Mesenteric fat pad (tissue), 1 donor: ENCODE measurements around the gene TAS2R50. TPM values are rescaled to one million over a fixed set of nuclear protein-coding genes. Genes with fewer than 3 reads are reported as not detected.
"Not testable (repeated sequence)": the region's sequence is repeated elsewhere in the genome, so short reads cannot be mapped to it uniquely, and the experiment has no call there.

Experiments used
- DNase-seq: peaks from one replicate; pipeline ENCODE4 v3.0.0-alpha.2; 2020; ENCODE audit warnings: low spot score
- long read RNA-seq: library from polyadenylated mRNA; unstranded; transcript quantifications from one replicate; pipeline ENCODE4 v2.0.0, GENCODE V29; 2020
- total RNA-seq: library from RNA; stranded (reverse); fragmentation: NEBNext Ultra II Directional; extraction: Animal tissue kit (Norgen Biotek cat#: 25700); gene quantifications from one replicate; pipeline ENCODE4 v1.2.1, GENCODE V29; 2021
- donor health status: DM: yes; HTN: yes; CAD: no.

Gene TAS2R50
- total RNA-seq = 2.0 TPM
- long read RNA-seq = 0 reads

GRCh38 chr12:10986812-10987211 lies at the start of gene TAS2R50:
Gene TAS2R50, minus strand, starts transcription at chr12:10986912. Its CDS starts 52 bp downstream, at chr12:10986860.
- no peak for DNase-seq

DNA sequence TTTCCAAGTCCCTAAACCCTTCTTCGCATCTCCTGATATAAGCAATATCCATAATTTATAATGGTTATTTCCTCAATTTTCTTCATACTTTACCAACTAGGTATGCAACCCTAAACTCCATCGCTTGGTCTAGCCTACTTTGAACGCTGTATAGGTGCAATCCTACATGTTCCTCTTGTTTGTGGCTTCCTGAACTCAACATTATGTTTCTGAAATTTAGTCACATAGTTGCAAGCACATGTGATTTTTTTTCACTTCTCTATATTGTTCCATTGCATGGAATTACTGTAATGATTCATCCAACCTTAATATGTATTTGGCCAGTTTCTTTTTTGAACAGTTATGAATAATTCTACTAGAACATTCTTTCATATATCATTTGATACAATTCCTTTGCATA lies 47.2 kb upstream of the TAS2R50 start:
- DNase-seq = not testable (repeated sequence)

DNA sequence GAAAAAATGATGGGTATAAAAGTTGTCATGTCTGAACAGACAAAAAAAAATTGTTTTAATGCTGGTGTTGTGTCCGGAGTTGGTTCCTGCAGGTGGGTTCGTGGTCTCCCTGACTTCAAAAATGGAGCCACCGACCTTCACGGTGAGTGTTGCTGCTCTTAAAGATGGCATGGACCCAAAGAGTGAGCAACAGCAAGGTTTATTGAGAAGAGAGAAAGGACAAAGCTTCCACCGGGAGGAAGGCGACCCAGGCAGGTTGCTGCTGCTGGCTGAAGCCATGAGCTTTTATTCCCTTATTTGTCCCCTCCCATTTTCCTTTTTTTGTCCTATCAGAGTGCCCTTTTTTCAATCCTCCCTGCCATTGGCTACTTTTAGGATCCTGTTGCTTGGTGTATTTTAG lies 44.6 kb upstream of the TAS2R50 start, which contains the start of gene TAS2R31:
TAS2R31 (minus strand) TSS at position 101 of the 400 bp plus-strand sequence; CDS start at position 29, 72 bp downstream.
- no peak for DNase-seq

DNA sequence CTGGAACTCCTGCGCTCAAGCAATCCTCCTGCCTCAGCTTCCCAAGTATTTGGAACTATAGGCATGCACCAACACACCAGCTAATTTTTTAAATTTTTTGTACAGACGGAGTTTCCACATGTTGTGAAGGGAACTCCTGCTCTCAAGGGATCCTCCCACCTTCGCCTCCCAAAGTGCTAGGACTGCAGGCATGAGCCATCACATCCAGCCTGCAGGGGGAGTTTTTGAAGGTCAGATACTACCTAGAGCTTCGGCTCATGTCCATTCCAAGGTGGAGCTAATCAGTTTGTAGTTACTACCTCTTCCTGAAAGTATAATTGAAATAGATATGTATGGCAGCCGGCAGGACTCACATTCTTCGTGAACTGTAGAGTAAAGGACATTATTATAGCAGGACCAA lies 39.4 kb upstream of the TAS2R50 start:
- DNase-seq = no peak

GRCh38 chr12:11023387-11023786 lies 36.7 kb upstream of the TAS2R50 start:
- DNase-seq = no peak

- no peak for DNase-seq
Observed at GRCh38 chr12:11022520-11022919, 35.8 kb upstream of the TAS2R50 start, which contains the start of gene TAS2R19. Gene TAS2R19, minus strand, starts transcription at chr12:11022620. Its CDS starts 49 bp downstream, at chr12:11022571.

DNA sequence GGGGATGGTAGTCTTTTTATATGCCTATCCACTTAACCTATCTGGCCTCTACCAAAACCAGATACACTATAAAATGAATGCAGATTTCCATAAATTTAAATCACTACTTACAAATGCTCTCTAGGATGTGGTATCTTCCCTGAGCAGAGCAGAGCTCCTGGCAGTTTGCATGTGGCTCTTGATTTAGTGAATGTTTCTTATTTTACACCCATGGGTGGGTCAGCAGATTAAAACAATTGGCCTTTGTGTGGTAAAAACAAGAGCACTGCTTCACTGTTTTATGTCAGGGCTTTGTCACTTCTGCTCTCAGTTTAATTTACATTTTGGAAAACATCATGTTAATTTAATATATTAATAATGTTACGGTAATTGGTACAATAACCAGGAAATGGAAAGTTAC lies 30.2 kb upstream of the TAS2R50 start:
- DNase-seq = no peak

DNA sequence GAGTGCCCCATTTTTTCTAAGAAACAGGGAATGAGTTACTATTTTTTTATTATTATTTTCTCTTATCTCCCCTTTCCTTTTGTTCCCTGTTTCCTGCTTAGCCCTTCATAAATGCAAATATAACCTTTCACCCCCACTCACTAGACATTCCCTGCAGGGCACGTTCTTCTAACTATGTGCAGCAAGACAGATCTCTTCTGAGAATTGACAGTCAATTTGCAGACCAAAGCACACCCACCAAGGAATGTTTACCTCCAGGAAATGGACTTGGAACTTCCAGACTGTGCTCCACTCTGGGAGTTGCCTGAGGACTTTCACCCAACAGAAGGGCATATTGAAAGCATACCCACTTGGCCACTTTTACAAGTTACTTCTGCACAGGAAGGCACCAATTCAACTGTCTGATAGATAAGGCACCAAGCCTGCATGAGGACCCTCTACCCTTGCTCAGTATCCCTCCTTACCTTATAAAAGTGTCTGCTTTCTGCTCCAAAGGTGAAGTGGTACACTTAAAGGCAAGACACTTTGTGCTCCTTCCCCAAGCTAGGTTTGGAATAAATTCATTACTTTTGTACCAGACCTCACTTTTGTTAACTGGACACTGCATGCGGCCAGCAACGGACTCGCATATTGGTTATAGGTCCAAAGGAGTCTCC lies 29.2 kb upstream of the TAS2R50 start:
- DNase-seq = no peak

- no peak for DNase-seq
Observed at GRCh38 chr12:11014234-11014633, 27.5 kb upstream of the TAS2R50 start.

DNA sequence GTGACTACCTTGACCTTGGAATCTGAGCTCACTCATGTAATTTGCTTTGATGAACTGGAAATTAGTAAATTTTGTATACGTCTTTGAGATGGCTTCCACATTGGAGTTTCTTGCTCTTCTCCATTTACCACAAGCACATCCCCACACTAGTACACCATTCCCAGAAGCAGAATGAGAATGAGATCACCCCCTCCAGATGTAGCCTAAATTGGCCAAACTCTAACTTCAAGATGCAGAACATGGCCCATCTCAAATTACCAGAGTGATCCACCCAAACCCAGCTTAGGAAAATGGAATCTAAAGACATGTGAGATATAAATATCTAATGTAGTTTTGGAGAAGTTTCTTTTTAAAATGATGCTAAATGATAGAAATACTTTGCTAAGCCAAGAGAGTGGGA lies 20.9 kb upstream of the TAS2R50 start:
- DNase-seq = no peak

- no peak for DNase-seq
Observed at GRCh38 chr12:10998204-10998603, 11.5 kb upstream of the TAS2R50 start, which contains the start of gene TAS2R20. Gene TAS2R20, minus strand, starts transcription at chr12:10998304. Its CDS starts 429 bp downstream, at chr12:10997875.

DNA sequence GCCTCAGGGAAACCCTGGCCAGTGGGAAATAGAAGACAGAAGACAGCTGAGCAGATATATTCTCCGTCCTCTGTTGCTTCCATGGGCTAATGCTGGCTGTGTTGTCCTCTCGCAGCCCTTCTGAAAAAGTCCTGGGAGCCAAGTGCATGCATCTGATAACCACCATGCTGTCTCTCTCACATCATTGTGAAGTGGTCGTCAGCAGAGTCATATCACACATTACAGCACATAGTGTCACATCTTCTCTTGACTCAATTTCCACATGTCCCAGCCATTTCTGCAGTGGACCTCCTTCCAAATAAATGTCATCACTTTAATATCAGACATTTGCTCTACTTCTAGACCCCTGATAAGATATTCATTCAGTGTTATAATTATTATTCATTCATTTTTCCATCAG lies 7.6 kb upstream of the TAS2R50 start:
- DNase-seq = no peak

DNA sequence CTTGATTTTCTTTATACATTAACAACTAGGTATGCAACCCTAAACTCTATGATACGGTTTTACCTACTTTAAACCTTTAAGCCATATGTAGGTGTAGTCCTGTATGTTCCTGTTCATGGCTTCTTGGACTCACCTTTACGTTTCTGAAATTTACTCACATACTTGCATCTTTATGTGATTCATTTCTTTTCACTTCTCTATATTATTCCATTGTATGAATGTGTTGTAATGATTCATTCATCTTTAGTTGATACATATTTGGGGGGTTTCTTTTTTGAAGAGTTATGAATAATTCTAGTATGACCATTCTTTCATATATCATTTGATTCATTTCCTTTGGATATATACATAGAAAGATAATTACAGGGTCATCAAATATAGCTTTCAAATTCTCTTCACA lies 2.4 kb upstream of the TAS2R50 start:
- no peak for DNase-seq

DNA sequence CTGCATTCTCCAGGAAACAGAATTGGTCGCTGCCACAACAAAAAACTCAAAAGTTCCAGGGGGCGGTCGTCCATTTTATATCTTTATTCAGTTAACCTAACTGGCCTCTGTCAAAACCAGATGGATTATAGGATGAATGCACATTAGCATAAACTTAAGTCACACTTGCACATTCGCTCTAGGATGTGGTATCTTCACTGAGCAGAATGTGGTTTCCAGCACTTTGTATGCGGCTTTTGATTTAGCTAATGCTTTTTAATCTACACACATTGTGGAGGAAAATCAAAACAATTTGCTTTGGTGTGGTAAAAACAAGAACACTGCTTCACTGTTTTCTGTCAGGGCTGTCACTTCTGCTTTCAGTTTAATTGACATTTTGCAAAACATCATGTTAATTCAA lies 4.5 kb downstream of the TAS2R50 start:
- DNase-seq = no peak

- DNase-seq = no peak
Observed at GRCh38 chr12:10974965-10975364, 11.7 kb downstream of the TAS2R50 start.

DNA sequence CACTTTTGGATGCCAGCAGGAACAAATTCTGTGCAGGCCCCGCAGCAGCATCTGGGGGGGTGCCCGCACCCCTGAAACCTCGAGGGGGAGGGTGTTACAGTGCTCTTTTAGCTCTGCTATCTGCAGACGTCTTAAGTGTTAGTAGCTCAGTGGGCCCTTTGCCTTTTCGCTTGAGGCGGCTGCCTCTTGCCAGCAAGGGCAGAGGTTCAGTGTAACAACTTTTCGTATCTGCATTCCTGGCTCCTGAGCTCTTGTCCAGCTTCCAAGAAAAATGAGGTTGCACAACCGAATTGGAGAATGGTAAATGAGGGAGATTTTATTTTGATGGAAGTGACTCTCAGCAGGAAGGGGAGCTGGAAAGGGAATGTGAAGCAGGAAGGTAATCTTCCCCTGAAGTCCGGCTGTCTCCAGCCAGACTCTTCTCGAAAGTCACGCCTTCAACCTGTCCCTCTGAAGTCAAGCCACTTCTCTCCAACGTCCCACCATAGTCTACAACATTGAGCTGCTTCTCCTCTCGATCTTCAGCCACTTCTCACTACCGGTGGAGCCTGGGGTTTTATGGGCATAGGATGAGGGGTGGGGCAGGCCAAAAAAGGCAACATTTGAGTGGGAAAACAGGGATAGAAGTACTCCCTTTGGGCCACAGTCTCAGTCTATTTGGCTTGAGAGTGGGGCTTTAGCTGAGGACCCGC lies 17.8 kb downstream of the TAS2R50 start:
- DNase-seq = no peak

DNA sequence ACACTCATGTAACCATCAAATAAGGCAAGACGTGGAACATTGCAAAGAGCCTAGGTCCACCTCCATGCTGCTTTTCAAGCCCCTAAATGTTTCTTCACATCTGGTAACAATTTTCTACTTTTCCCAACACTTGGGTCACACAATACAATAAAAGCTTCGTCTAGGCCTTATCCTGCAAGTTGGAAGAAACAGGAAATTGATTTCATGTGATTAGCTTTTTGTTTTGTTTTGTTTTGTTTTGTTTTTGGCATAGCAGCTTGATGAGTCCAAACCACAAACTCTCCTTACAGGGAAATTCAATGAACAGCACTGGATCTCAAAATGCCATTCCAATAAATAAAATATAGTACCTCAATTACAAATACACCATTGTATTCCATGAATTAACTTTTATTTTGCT lies 19.3 kb downstream of the TAS2R50 start:
- DNase-seq = no peak

- DNase-seq = no peak
Observed at GRCh38 chr12:10966314-10966713, 20.4 kb downstream of the TAS2R50 start.

DNA sequence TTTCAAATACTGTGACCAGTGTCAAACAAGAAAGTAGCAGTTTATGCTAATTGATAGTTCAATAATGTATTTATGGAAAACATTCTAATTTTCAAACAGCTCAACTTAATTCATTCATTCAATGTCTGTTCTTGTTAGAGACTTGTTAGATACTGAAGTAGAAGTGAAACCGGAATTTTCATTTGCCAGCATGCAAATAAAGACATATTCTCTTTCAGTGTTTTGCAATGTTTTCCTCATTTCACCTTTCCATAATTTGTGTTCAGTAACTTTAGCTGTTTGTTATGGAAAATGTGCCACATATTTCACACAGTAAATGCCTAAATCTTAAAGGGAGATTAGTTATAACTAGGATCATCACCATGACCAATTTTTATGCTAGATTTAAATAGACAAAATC lies 21.2 kb downstream of the TAS2R50 start:
- DNase-seq = no peak

DNA sequence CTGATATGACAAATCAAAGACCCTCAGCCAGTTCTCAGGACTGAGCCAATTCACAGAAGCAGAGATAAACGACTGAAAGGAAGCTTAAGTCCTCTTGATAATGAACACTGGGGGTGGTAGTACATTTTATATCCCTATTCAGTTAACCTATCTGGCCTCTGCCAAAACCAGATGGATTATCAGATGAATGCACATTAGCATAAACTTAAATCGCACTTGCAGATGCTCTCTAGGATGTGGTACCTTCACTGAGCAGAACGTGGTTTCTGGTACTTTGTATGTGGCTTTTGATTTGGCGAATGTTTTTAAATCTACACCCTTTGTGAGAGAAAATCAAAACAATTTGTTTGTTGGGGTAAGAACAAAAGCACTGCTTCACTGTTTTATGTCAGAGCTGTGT lies 26.5 kb downstream of the TAS2R50 start:
- DNase-seq = no peak

- DNase-seq = no peak
Observed at GRCh38 chr12:10959804-10960203, 26.9 kb downstream of the TAS2R50 start.

DNA sequence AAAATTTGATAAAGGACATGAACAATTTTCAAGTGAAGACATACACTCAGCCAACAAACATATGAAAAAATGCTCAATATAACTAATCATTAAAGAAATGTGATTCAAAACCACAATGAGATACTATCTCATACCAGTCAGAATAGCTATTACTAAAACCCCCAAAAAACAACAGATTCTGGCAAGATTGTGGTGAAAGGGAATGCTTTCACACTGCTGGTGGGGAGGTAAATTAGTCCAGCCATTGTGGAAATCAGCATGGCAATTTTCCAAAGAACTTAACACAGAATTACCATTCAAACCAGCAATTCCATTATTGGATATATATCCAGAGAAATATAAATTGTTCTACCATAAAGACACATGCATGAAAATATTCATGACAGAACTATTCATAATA lies 29.0 kb downstream of the TAS2R50 start:
- DNase-seq = no peak

DNA sequence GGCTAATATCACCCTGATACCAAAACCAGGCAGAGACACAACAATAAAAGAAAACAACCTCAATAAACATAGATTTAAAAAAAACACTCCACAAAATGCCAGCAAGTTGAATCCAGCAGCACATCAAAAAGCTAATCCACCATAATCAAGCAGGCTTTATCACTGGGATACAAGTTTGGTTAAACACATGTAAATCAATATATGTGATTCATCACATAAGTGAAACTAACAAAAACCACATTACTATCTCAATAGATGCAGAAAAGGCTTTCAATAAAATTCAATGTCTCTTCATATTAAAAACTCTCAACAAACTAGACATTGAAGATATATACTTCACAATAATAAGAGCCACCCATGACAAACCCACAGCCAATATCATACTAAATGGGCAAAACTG lies 30.6 kb downstream of the TAS2R50 start:
- no peak for DNase-seq
